D341Med (cell line): Measurements from ENCODE around the gene PHACTR3.

Source experiments
- DNase-seq: peaks from one replicate; pipeline ENCODE4 v3.0.0; 2012; ENCODE audit warnings: low spot score

PHACTR3 gene

GRCh38 chr20:59671661-59672471 is 67.5 kb downstream of the PHACTR3 start:
- peak; percentile 20 for DNase-seq

GRCh38 chr20:59672576-59672975 is 68.2 kb downstream of the PHACTR3 start:
- DNase-seq = peak; percentile 8

- DNase-seq = no peak
Measured at GRCh38 chr20:59673288-59673997, 69.1 kb downstream of the PHACTR3 start.

- no peak for DNase-seq
Measured at GRCh38 chr20:59673998-59674445, 69.7 kb downstream of the PHACTR3 start.

- no peak for DNase-seq
Measured at GRCh38 chr20:59676126-59676850, 71.9 kb downstream of the PHACTR3 start.

GRCh38 chr20:59676851-59677182 is 72.5 kb downstream of the PHACTR3 start:
- no peak for DNase-seq

GRCh38 chr20:59677586-59677985 is 73.2 kb downstream of the PHACTR3 start:
- DNase-seq = no peak

GRCh38 chr20:59678288-59678687 is 73.9 kb downstream of the PHACTR3 start:
- no peak for DNase-seq

GRCh38 chr20:59678951-59679350 is 74.6 kb downstream of the PHACTR3 start:
- DNase-seq = no peak

GRCh38 chr20:59680148-59680650 is 75.9 kb downstream of the PHACTR3 start:
- no peak for DNase-seq

- DNase-seq = no peak
Measured at GRCh38 chr20:59680852-59681251, 76.5 kb downstream of the PHACTR3 start.

- no peak for DNase-seq
Measured at GRCh38 chr20:59682603-59683002, 78.3 kb downstream of the PHACTR3 start.

GRCh38 chr20:59683181-59683580 is 78.8 kb downstream of the PHACTR3 start:
- DNase-seq = no peak

- DNase-seq = no peak
Measured at GRCh38 chr20:59684685-59685242, 80.4 kb downstream of the PHACTR3 start.

GRCh38 chr20:59686404-59687346 is 82.3 kb downstream of the PHACTR3 start:
- no peak for DNase-seq

- no peak for DNase-seq
Measured at GRCh38 chr20:59688356-59688755, 84.0 kb downstream of the PHACTR3 start.

- DNase-seq = no peak
Measured at GRCh38 chr20:59688999-59689398, 84.7 kb downstream of the PHACTR3 start.

GRCh38 chr20:59690101-59690500 is 85.8 kb downstream of the PHACTR3 start:
- DNase-seq = no peak

GRCh38 chr20:59690976-59691375 is 86.6 kb downstream of the PHACTR3 start:
- no peak for DNase-seq

- DNase-seq = no peak
Measured at GRCh38 chr20:59692139-59692538, 87.8 kb downstream of the PHACTR3 start.

- DNase-seq = no peak
Measured at GRCh38 chr20:59693587-59693986, 89.2 kb downstream of the PHACTR3 start.
